Mammary epithelial cell (primary cell): ENCODE data around the gene P2RX2.

Source experiments
- EZH2 ChIP-seq: IDR thresholded peaks from 2 replicates; pipeline ENCODE4 v1.6.1; 2012; ENCODE audit warnings: low read length, inconsistent platforms, borderline replicate concordance
- TF ChIP-seq, protein P1 (sequence below), 2 donors: IDR thresholded peaks in 1 of 2; conservative IDR thresholded peaks in 1 of 2; 2 replicates each; pipeline ENCODE4 v1.5.1; 2011 to 2012; ENCODE audit warnings: inconsistent platforms in 2 of 2, low read length in 2 of 2, mild to moderate bottlenecking in 2 of 2, control low read depth in 1 of 2, low read depth in 1 of 2; ENCODE audit not compliant: insufficient read depth in 1 of 2; ENCODE audit errors: extremely low read depth in 1 of 2

DNA sequence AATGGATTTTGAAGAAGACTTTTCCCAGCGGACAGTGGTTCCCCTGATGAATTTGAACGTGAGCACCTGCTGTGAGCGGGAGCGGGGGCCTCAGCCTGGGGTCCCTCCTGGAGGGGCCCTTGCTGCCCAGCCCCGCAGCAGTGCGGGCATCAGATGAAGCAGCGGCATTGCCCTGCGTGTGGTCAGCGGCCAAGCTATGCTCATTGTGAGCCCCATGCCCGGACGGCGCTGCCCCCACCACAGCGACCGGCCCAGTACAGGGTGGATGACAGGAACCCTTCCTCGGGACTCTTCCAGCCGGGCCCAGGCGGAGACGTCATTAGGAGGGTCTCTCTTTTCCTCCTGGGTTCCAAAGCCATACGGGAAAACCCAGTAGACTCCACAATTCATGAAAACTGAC is 11.6 kb upstream of the P2RX2 start:
- TF ChIP-seq, protein P1, sequence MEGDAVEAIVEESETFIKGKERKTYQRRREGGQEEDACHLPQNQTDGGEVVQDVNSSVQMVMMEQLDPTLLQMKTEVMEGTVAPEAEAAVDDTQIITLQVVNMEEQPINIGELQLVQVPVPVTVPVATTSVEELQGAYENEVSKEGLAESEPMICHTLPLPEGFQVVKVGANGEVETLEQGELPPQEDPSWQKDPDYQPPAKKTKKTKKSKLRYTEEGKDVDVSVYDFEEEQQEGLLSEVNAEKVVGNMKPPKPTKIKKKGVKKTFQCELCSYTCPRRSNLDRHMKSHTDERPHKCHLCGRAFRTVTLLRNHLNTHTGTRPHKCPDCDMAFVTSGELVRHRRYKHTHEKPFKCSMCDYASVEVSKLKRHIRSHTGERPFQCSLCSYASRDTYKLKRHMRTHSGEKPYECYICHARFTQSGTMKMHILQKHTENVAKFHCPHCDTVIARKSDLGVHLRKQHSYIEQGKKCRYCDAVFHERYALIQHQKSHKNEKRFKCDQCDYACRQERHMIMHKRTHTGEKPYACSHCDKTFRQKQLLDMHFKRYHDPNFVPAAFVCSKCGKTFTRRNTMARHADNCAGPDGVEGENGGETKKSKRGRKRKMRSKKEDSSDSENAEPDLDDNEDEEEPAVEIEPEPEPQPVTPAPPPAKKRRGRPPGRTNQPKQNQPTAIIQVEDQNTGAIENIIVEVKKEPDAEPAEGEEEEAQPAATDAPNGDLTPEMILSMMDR (conservative IDR thresholded peaks at IDR 0.05 in 1 of 2, IDR thresholded peaks at IDR 0.05 in 1 of 2; ENCODE audit: extremely low read depth in 1 of 2, insufficient read depth in 1 of 2, low read depth in 1 of 2, low read length in 2 of 2), result no peak
- no peak for TF ChIP-seq EZH2
